Hepatocyte (in vitro differentiated cells): ENCODE measurements around the gene CCR2. TPM values are rescaled to one million over a fixed set of nuclear protein-coding genes. Genes with fewer than 3 reads are reported as not detected.
"Not testable (repeated sequence)": the region's sequence is repeated elsewhere in the genome, so short reads cannot be mapped to it uniquely, and the experiment has no call there.

ENCODE experiments used
- DNase-seq: peaks from one replicate; pipeline ENCODE4 v3.0.0-alpha.2; 2016; ENCODE audit warnings: low spot score
- H2AFZ ChIP-seq: fragments of 200-600 bp; sonication (generic); 2 replicates; pipeline ENCODE4 v1.6.0; 2016; ENCODE audit warnings: antibody characterized with exemption, mild to moderate bottlenecking
- H3K27ac ChIP-seq: fragments of 200-600 bp; sonication (generic); 2 replicates; pipeline ENCODE4 v1.5.1; 2016; ENCODE audit warnings: mild to moderate bottlenecking
- H3K27me3 ChIP-seq: fragments of 200-600 bp; sonication (generic); 2 replicates; pipeline ENCODE4 v1.6.1; 2016
- H3K36me3 ChIP-seq: fragments of 200-600 bp; sonication (generic); replicated peaks from 2 replicates; pipeline ENCODE4 v1.5.1; 2016; ENCODE audit warnings: low read depth; ENCODE audit not compliant: insufficient read depth
- H3K4me1 ChIP-seq: fragments of 200-600 bp; sonication (generic); 2 replicates; pipeline ENCODE4 v1.5.1; 2016; ENCODE audit warnings: mild to moderate bottlenecking, moderate library complexity; ENCODE audit not compliant: insufficient read depth
- H3K4me2 ChIP-seq: fragments of 200-600 bp; sonication (generic); 2 replicates; pipeline ENCODE4 v1.6.0; 2016
- H3K4me3 ChIP-seq: fragments of 200-600 bp; sonication (generic); 2 replicates; pipeline ENCODE4 v1.5.1; 2016; ENCODE audit warnings: mild to moderate bottlenecking
- H3K79me2 ChIP-seq: fragments of 200-600 bp; sonication (generic); 2 replicates; pipeline ENCODE4 v1.6.0; 2017; ENCODE audit warnings: mild to moderate bottlenecking
- H3K9me2 ChIP-seq: fragments of 200-600 bp; sonication (generic); replicated peaks from 2 replicates; pipeline ENCODE4 v1.6.0; 2017; ENCODE audit warnings: mild to moderate bottlenecking; ENCODE audit not compliant: insufficient read depth
- H3K9me3 ChIP-seq: fragments of 200-600 bp; sonication (generic); 2 replicates; pipeline ENCODE4 v1.5.1; 2016; ENCODE audit warnings: low read depth, mild to moderate bottlenecking
- H4K20me1 ChIP-seq: fragments of 200-600 bp; sonication (generic); 2 replicates; pipeline ENCODE4 v1.6.0; 2016; ENCODE audit warnings: mild to moderate bottlenecking; ENCODE audit not compliant: insufficient read depth, poor library complexity, severe bottlenecking
- CTCF ChIP-seq: fragments of 200-600 bp; sonication (generic); IDR thresholded peaks from 2 replicates; pipeline ENCODE4 v1.5.1; 2016; ENCODE audit warnings: antibody characterized with exemption, mild to moderate bottlenecking; ENCODE audit not compliant: poor library complexity
- EZH2 ChIP-seq: fragments of 200-600 bp; sonication (generic); IDR thresholded peaks from 2 replicates; pipeline ENCODE4 v1.6.1; 2016; ENCODE audit warnings: antibody characterized with exemption, mild to moderate bottlenecking, borderline replicate concordance
- EZH2phosphoT487 ChIP-seq: fragments of 200-600 bp; sonication (generic); IDR thresholded peaks from one replicate; pipeline ENCODE4 v1.6.1; 2018; ENCODE audit warnings: antibody characterized with exemption, mild to moderate bottlenecking, low read depth, moderate library complexity; ENCODE audit not compliant: unreplicated experiment, severe bottlenecking
- WGBS: methylation state at CpG from one replicate; pipeline ENCODE4 v1.1.6; 2016; ENCODE audit warnings: low lambda C conversion rate; ENCODE audit errors: missing lambda C conversion rate; 5-methylcytosine and 5-hydroxymethylcytosine counted together
- polyA plus RNA-seq: library from polyadenylated mRNA; unstranded; fragments of >200 nt; fragmentation: Nextera tagmentation; extraction: Ambion mirVana; gene quantifications from 2 replicates; pipeline ENCODE4 v1.2.1, GENCODE V29; 2016
- total RNA-seq: library from RNA; depleted of rRNA; stranded (reverse); fragments of >200 nt; gene quantifications from 2 replicates; pipeline ENCODE4 v1.2.3, GENCODE V29; 2014

The CCR2 gene
- total and polyA plus RNA-seq, 2 experiments from 2014 or later: 0.23 TPM; not detected in 1

- peak overlapping the region; percentile 36 for H3K27ac ChIP-seq
- H2AFZ ChIP-seq: no peak overlapping the region
- no peaks in the 10 kb centered on the region for H3K4me1 ChIP-seq
- H3K36me3 ChIP-seq: no peaks in the 10 kb centered on the region
- no peaks in the 10 kb centered on the region for H4K20me1 ChIP-seq
- H3K79me2 ChIP-seq: no peaks in the 10 kb centered on the region
- H3K9me3 ChIP-seq: no peaks in the 10 kb centered on the region
- DNase-seq: peak; percentile 65
- no peaks in the 10 kb centered on the region for H3K9me2 ChIP-seq
- 34% methylated on average over 8 of the region's 8 CpGs for WGBS
- H3K4me3 ChIP-seq: no peak overlapping the region
- TF ChIP-seq CTCF (no peak), EZH2phosphoT487 (peak; percentile 74), EZH2 (no peak)
- H3K27me3 ChIP-seq: peaks cover 18% of the 10 kb centered on the region
- H3K4me2 ChIP-seq: no peak overlapping the region
Observed at GRCh38 chr3:46400000-46400734, 46.3 kb downstream of the CCR2 start.

DNA sequence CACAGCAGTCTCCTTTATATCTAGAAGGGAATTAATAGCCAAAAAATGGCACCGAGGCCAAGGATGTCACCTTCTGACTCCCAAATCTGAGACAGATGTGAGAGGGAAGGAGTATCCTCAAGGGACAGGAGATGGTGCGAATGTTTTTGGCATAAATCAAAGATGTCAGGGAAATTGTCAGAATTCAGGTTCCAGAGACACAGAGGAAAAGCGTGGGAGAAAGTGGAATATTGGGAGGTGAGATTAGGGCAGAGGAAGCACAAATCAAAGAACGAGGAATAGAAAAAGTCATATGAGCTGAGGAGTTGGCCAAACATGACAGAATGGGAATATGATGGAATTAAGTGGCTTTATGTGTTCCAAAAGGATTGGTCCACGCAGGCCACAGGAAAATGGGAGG lies 46.9 kb downstream of the CCR2 start:
- Histone ChIP-seq H2AFZ (no peak overlapping the region), H3K27me3 (peaks cover 18% of the 10 kb centered on the region), H4K20me1 (no peaks in the 10 kb centered on the region), H3K4me2 (no peak overlapping the region), H3K79me2 (no peaks in the 10 kb centered on the region), H3K4me3 (no peak overlapping the region), H3K9me3 (no peaks in the 10 kb centered on the region), H3K9me2 (no peaks in the 10 kb centered on the region), H3K27ac (no peak overlapping the region), H3K36me3 (no peaks in the 10 kb centered on the region), H3K4me1 (peaks cover 6% of the 10 kb centered on the region)
- TF ChIP-seq CTCF (no peak), EZH2phosphoT487 (no peak), EZH2 (no peak)
- WGBS: 90% methylated on average over 5 of the region's 5 CpGs
- no peak for DNase-seq

DNA sequence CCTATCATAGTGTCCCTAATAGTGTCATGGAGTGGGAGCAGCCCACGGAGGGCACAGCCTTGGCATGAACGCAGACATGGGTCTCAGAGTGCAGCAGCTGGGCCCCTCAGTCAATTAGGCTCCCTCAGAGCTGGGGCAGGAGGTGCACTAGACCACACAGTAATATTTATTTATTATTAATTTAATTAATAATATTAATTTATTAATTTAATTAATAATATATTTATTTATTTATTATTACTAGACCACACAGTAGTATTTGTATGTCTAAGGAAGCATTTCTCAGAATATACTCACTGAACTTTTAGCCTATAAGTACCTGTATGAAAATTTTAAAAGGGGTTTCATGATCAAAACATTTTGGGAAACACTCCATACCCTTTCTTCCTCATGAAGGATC lies 47.7 kb downstream of the CCR2 start:
- H3K9me2 ChIP-seq: no peaks in the 10 kb centered on the region
- no peak for DNase-seq
- H3K27me3 ChIP-seq: peaks cover 18% of the 10 kb centered on the region
- no peaks in the 10 kb centered on the region for H3K79me2 ChIP-seq
- H3K4me2 ChIP-seq: no peak overlapping the region
- no peak overlapping the region for H3K4me3 ChIP-seq
- no peaks in the 10 kb centered on the region for H4K20me1 ChIP-seq
- no peaks in the 10 kb centered on the region for H3K9me3 ChIP-seq
- H3K36me3 ChIP-seq: no peaks in the 10 kb centered on the region
- WGBS: 86% methylated on average over 2 of the region's 2 CpGs
- TF ChIP-seq CTCF (no peak), EZH2 (no peak), EZH2phosphoT487 (no peak)
- H3K27ac ChIP-seq: no peak overlapping the region
- peaks cover 11% of the 10 kb centered on the region for H3K4me1 ChIP-seq
- no peak overlapping the region for H2AFZ ChIP-seq

DNA sequence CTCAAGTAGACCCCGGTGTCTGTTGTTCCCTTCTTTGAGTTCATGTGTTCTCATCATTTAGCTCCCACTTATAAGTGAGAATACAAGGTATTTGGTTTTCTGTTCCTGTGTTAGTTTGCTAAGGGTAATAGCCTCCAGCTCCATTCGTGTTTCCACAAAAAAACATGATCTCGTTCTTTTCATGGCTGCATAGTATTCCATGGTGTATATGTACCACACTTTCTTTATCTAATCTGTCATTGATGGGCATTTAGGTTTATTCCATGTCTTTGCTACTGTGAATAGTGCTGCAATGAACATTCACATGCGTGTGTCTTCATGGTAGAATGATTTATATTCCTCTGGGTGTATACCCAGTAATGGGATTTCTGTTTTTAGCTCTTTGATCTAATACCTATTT lies 49.0 kb downstream of the CCR2 start:
- H3K79me2 ChIP-seq, H3K4me3 ChIP-seq, H3K4me2 ChIP-seq, H2AFZ ChIP-seq, DNase-seq, H3K27ac ChIP-seq, H4K20me1 ChIP-seq, H3K9me2 ChIP-seq, H3K9me3 ChIP-seq, H3K36me3 ChIP-seq: not testable (repeated sequence)
- Histone ChIP-seq H3K27me3 (peaks cover 13% of the 10 kb centered on the region), H3K4me1 (peaks cover 14% of the 10 kb centered on the region)
- 91% methylated on average over 4 of the region's 4 CpGs for WGBS
